K562 (cell line): ENCODE results near the gene KISS1R. TPM values are rescaled to one million over a fixed set of nuclear protein-coding genes. Genes with fewer than 3 reads are reported as not detected.

Experiments
- ATAC-seq: fragments of 200-7000 bp; cut with Tn5 transposase; 3 replicates; pipeline ENCODE4 v1.9.1; 2020; ENCODE audit warnings: moderate library complexity
- Bru-seq: library from RNA; stranded (reverse); fragments of 400-500 nt; gene quantifications from one replicate; lab custom pipeline; 2021; lab: Mats Ljungman, UMichigan
- BruChase-seq, 2 experiments: library from RNA; stranded (reverse); fragments of 400-500 nt; gene quantifications; one replicate each; lab custom pipeline; 2021; lab: Mats Ljungman, UMichigan
- BruUV-seq: library from RNA; stranded (reverse); fragments of 400-500 nt; replicated peaks from 2 replicates; lab custom pipeline; 2021; lab: Mats Ljungman, UMichigan
- CTCF ChIA-PET: fragments of 300-600 bp; formaldehyde crosslinking; extraction: SDS; loops from one replicate; lab custom pipeline; 2021; ENCODE audit warnings: low intra/inter-chr PET ratio; lab: Yijun Ruan, JAX
- POLR2A ChIA-PET: fragments of 300-600, 350-650 bp; sonication (Branson Sonifier 250); formaldehyde crosslinking; extraction: SDS; loops from one replicate; lab custom pipeline; 2021; ENCODE audit warnings: antibody characterized with exemption, inconsistent platforms; lab: Yijun Ruan, JAX
- DNase-seq, 4 experiments: peaks; one replicate each; pipeline versions ENCODE4 v3.0.0 to v3.0.0-alpha.2; 2011 to 2018; ENCODE audit warnings: low spot score in 3 of 4, mixed read lengths in 3 of 4; ENCODE audit errors: extremely low read depth in 1 of 4
- FAIRE-seq: peaks from 2 replicates; lab custom pipeline; 2011; peaks lifted over from hg19 to GRCh38; lab: Jason Lieb, UNC
- H2AFZ ChIP-seq: 2 replicates; pipeline ENCODE4 v1.6.0; 2011; ENCODE audit warnings: low read depth, low read length, control low read depth, inconsistent platforms
- H3K27ac ChIP-seq: fragments of 200-600 bp; 3 replicates; pipeline ENCODE4 v1.8.0; 2011; ENCODE audit warnings: low read depth, mild to moderate bottlenecking, control low read depth, inconsistent platforms, low read length, moderate library complexity, mixed read lengths; ENCODE audit errors: extremely low read depth
- H3K27me3 ChIP-seq, 2 experiments: fragments of 300-600 bp in 1 of 2; 2 replicates in 1 of 2; 3 replicates in 1 of 2; pipeline versions ENCODE4 v1.6.0 to v1.8.0; 2011; ENCODE audit warnings: inconsistent platforms in 2 of 2, low read length in 2 of 2, mild to moderate bottlenecking in 1 of 2, mixed read lengths in 1 of 2, moderate library complexity in 1 of 2; ENCODE audit not compliant: control insufficient read depth in 2 of 2, insufficient read depth in 2 of 2
- H3K36me3 ChIP-seq: fragments of 300-600 bp; 3 replicates; pipeline ENCODE4 v1.8.0; 2011; ENCODE audit warnings: mild to moderate bottlenecking, low read length, inconsistent platforms; ENCODE audit not compliant: control insufficient read depth, insufficient read depth
- H3K4me1 ChIP-seq, 2 experiments: fragments of 200-600 bp in 1 of 2; replicated peaks in 1 of 2; 2 replicates in 1 of 2; 3 replicates in 1 of 2; pipeline versions ENCODE4 v1.5.1 to v1.8.0; 2011; ENCODE audit warnings: inconsistent platforms in 2 of 2, low read length in 2 of 2, mild to moderate bottlenecking in 1 of 2, mixed read lengths in 1 of 2, moderate library complexity in 1 of 2; ENCODE audit not compliant: control insufficient read depth in 2 of 2, insufficient read depth in 2 of 2
- H3K4me2 ChIP-seq: 2 replicates; pipeline ENCODE4 v1.6.1; 2011; ENCODE audit warnings: low read length, control low read depth, inconsistent platforms, mixed read lengths; ENCODE audit not compliant: insufficient read depth
- H3K4me3 ChIP-seq: fragments of 200-600 bp; sonication (generic), shearing (Covaris generic); 2 replicates; pipeline ENCODE4 v1.5.1; 2016; ENCODE audit warnings: control low read depth, inconsistent platforms
- H3K79me2 ChIP-seq: fragments of 200-600 bp; 3 replicates; pipeline ENCODE4 v1.8.0; 2011; ENCODE audit warnings: low read length, inconsistent platforms; ENCODE audit not compliant: control insufficient read depth, insufficient read depth
- H3K9ac ChIP-seq, 2 experiments: 2 replicates each; pipeline versions ENCODE4 v1.6.0 to v1.6.1; 2011; ENCODE audit warnings: low read depth in 2 of 2, low read length in 2 of 2, control low read depth in 1 of 2, inconsistent platforms in 1 of 2, mild to moderate bottlenecking in 1 of 2, mixed read lengths in 1 of 2; ENCODE audit not compliant: insufficient read depth in 1 of 2
- H3K9me1 ChIP-seq: one replicate; pipeline ENCODE4 v1.6.0; 2011; ENCODE audit warnings: inconsistent platforms, mild to moderate bottlenecking, low read length, moderate library complexity; ENCODE audit not compliant: control insufficient read depth, insufficient read depth
- H3K9me3 ChIP-seq: replicated peaks from 2 replicates; pipeline ENCODE4 v1.5.1; 2011; ENCODE audit warnings: low read depth, low read length, inconsistent platforms; ENCODE audit not compliant: control insufficient read depth, insufficient read depth
- H4K20me1 ChIP-seq: replicated peaks from 2 replicates; pipeline ENCODE4 v1.6.1; 2011; ENCODE audit warnings: low read length, inconsistent platforms, mixed read lengths; ENCODE audit not compliant: control insufficient read depth, insufficient read depth
- CREB1 ChIP-seq, 2 experiments: sonication (generic) in 1 of 2; formaldehyde crosslinking in 1 of 2; IDR thresholded peaks; 2 replicates each; pipeline versions ENCODE4 v1.6.1 to v1.8.0; 2012 to 2022; ENCODE audit warnings: inconsistent platforms in 1 of 2, mild to moderate bottlenecking in 1 of 2, missing genetic modification reagents in 1 of 2, moderate library complexity in 1 of 2
- MAX ChIP-seq: sonication (generic); formaldehyde crosslinking; IDR thresholded peaks from 2 replicates; pipeline ENCODE4 v1.9.0; 2022; ENCODE audit warnings: mild to moderate bottlenecking, missing genetic modification reagents
- MNT ChIP-seq, 2 experiments: fragments of 450-650 bp; conservative IDR thresholded peaks; 2 replicates each; pipeline ENCODE4 v1.6.1; 2017; ENCODE audit warnings: mild to moderate bottlenecking in 2 of 2, moderate library complexity in 2 of 2
- SIX5 ChIP-seq, 2 experiments: IDR thresholded peaks; 2 replicates each; pipeline ENCODE4 v1.6.1; 2011; ENCODE audit warnings: low read length in 2 of 2, borderline replicate concordance in 1 of 2, low read depth in 1 of 2, mild to moderate bottlenecking in 1 of 2, moderate library complexity in 1 of 2; ENCODE audit not compliant: insufficient read depth in 1 of 2
- ZBTB2 ChIP-seq: fragments of 450-650 bp; IDR thresholded peaks from 2 replicates; pipeline ENCODE4 v1.6.1; 2016; ENCODE audit warnings: antibody characterized with exemption
- ZBTB49 ChIP-seq: sonication (generic); formaldehyde crosslinking; IDR thresholded peaks from 2 replicates; pipeline ENCODE4 v1.8.0; 2022; ENCODE audit warnings: missing genetic modification reagents, mild to moderate bottlenecking, borderline replicate concordance
- WGBS: fragments of 100-300 bp; shearing (Covaris generic); methylation state at CpG from one replicate; pipeline ENCODE4 v1.1.6; 2016; ENCODE audit warnings: low coverage, mixed read lengths; ENCODE audit not compliant: insufficient coverage; ENCODE audit errors: missing lambda C conversion rate; 5-methylcytosine and 5-hydroxymethylcytosine counted together
- in situ Hi-C: fragments of 300-500 bp; cut with MboI; formaldehyde crosslinking; loops from 4 replicates; pipeline ENCODE4 v1.15.0; 2018; ENCODE audit warnings: inconsistent platforms, mixed read lengths
- intact Hi-C: fragments of 100-400 bp; cut with micrococcal nuclease; formaldehyde crosslinking; loops from 2 replicates; pipeline ENCODE4 v1.14.2; 2022
- long read RNA-seq, 3 experiments: library from polyadenylated mRNA in 2 of 3; library from RNA in 1 of 3; unstranded in 2 of 3; stranded (forward) in 1 of 3; transcript quantifications; one replicate each; pipeline ENCODE4 v2.0.0, GENCODE V29; 2019 to 2022
- polyA minus RNA-seq, 3 experiments: library from RNA; depleted of rRNA, polyadenylated mRNA; stranded (reverse); fragments of >200 nt; gene quantifications; 2 replicates each; pipeline ENCODE4 v1.2.3, GENCODE V29; 2011
- polyA plus RNA-seq, 8 experiments: library from polyadenylated mRNA; depleted of rRNA in 4 of 8; stranded (reverse) in 5 of 8; unstranded in 3 of 8; fragments of >200 nt; fragmentation: Nextera tagmentation in 2 of 8; fragmentation: Illumina TruSeq in 1 of 8; extraction: Ambion mirVana in 2 of 8; extraction: Trizol in 1 of 8; gene quantifications; 2 replicates each; pipeline versions ENCODE4 v1.2.1 to v1.2.3, GENCODE V29; 2011 to 2014; ENCODE audit warnings: inconsistent platforms in 1 of 8, missing spikeins in 1 of 8
- total RNA-seq, 7 experiments: library from RNA; depleted of rRNA in 6 of 7; stranded (reverse); fragments of >200 nt in 6 of 7; fragmentation: Illumina TruSeq in 2 of 7; extraction: Trizol in 2 of 7; gene quantifications; 2 replicates each; pipeline versions ENCODE4 v1.2.1 to v1.2.3, GENCODE V29; 2011 to 2021; ENCODE audit warnings: low replicate concordance in 1 of 7

Gene KISS1R
- 13.9 and 50.0 TPM in 2 replicates for total RNA-seq (2011; cell fraction: chromatin; rRNA removed; ENCODE audit: low replicate concordance)
- 79.5 and 104 TPM in 2 replicates for total RNA-seq (2011; cell fraction: nucleolus; rRNA removed)
- 29.6 and 30.1 TPM in 2 replicates for total RNA-seq (2011; cell fraction: nucleoplasm; rRNA removed)
- 19.3 and 26.7 TPM in 2 replicates for total RNA-seq (2014; rRNA removed)
- 0.80 and 1.1 TPM in 2 replicates for total RNA-seq (2014; rRNA removed; fragmentation: Illumina TruSeq; extraction: Trizol)
- 2.0 and 2.7 TPM in 2 replicates for total RNA-seq (2015; rRNA removed; fragmentation: Illumina TruSeq; extraction: Trizol)
- total RNA-seq (2021), result 36.2 and 39.4 TPM in 2 replicates
- 2.8 and 6.3 TPM in 2 replicates for polyA plus RNA-seq (2011; rRNA removed)
- 4.3 and 59.2 TPM in 2 replicates for polyA plus RNA-seq (2011; cell fraction: cytosol; rRNA removed)
- 36.4 and 172 TPM in 2 replicates for polyA plus RNA-seq (2011; cell fraction: nucleus; rRNA removed)
- polyA plus RNA-seq (2012), result 6.9 and 23.9 TPM in 2 replicates
- 0.37 and 2.7 TPM in 2 replicates for polyA plus RNA-seq (2014; fragmentation: Illumina TruSeq; extraction: Trizol)
- under 1 TPM; 0.55 to 0.75 TPM for polyA plus RNA-seq (2014; fragmentation: Nextera tagmentation; extraction: Ambion mirVana)
- 17.3 and 26.8 TPM in 2 replicates for polyA plus RNA-seq (2014; rRNA removed)
- polyA minus RNA-seq (2011; rRNA and poly(A)+ RNA removed), result 0.30 and 1.8 TPM in 2 replicates
- polyA minus RNA-seq (2011; cell fraction: cytosol; rRNA and poly(A)+ RNA removed), result 5.8 and 14.1 TPM in 2 replicates
- 5.8 and 22.6 TPM in 2 replicates for polyA minus RNA-seq (2011; cell fraction: nucleus; rRNA and poly(A)+ RNA removed)
- percentile 55 among the genes with signal in this experiment for Bru-seq, nascent RNA
- BruChase-seq, experiment 1, labeled RNA remaining after a 2-hour chase, result percentile 40 among the genes with signal in this experiment
- percentile 49 among the genes with signal in this experiment for BruChase-seq, experiment 2, labeled RNA remaining after a 6-hour chase
- long read RNA-seq, experiment 1, transcript KISS1R-201 (5 exons, 1,625 nt), result major isoform, 43 of 154 reads
- long read RNA-seq, experiment 1, partial matches to known transcripts, result 23 of 154 reads
- long read RNA-seq, experiment 1, other reads (novel, unspliced or antisense), result 88 of 154 reads
- long read RNA-seq, experiment 2, transcript KISS1R-201 (5 exons, 1,625 nt), result major isoform, 21 of 36 reads
- long read RNA-seq, experiment 2, partial matches to known transcripts, result 6 of 36 reads
- long read RNA-seq, experiment 2, other reads (novel, unspliced or antisense), result 9 of 36 reads
- long read RNA-seq, experiment 3, transcript KISS1R-201 (5 exons, 1,625 nt), result major isoform, 6 of 7 reads
- long read RNA-seq, experiment 3, partial matches to known transcripts, result 0 of 7 reads
- long read RNA-seq, experiment 3, other reads (novel, unspliced or antisense), result 1 of 7 reads

GRCh38 chr19:917323-918151 lies at the start of gene KISS1R:
KISS1R (plus strand) TSS chr19:917333; CDS start chr19:917503, 170 bp downstream.
- peak; percentile 60 to 90 (median 74) for DNase-seq
- BruUV-seq, result TSS peak; percentile 52
- Histone ChIP-seq H3K9ac (peak within 1 kb of the TSS; percentile 83 to 94), H3K4me1 (peaks cover 6 to 69% of the 10 kb centered on the region in 2 experiments; a peak in 4 of 5 replicates), H4K20me1 (no peaks in the 10 kb centered on the region), H3K27me3 (no peaks in the 10 kb centered on the region), H3K36me3 (peaks cover 8% of the 10 kb centered on the region; the same call in 1 of the 3 replicates), H3K9me3 (no peaks in the 10 kb centered on the region), H3K4me2 (peak within 1 kb of the TSS; percentile 84), H3K4me3 (peak within 1 kb of the TSS; percentile 65), H3K27ac (peak within 1 kb of the TSS; percentile 89), H3K79me2 (peaks cover 36% of the 10 kb centered on the region), H2AFZ (peak within 1 kb of the TSS; percentile 83), H3K9me1 (no peaks in the 10 kb centered on the region)
- 1% methylated on average over 66 of the region's 87 CpGs for WGBS
- ChIA-PET POLR2A (interaction anchor here (0.6 kb wide), 3 partner anchors 29 to 120 kb away, joined by 3 read pairs; partner anchors contain the start of gene PTBP1), CTCF (interaction anchor here (0.7 to 6.8 kb wide), 5 partner anchors 24 to 313 kb away, joined by 3 to 74 read pairs (median 6); partner anchors contain the start of genes MED16 and RNU6-9)
- ATAC-seq, result peak; percentile 81
- in situ Hi-C loops, result no loop called here
- intact Hi-C loops, result loop anchor here (1.0 kb wide), 1 partner anchor 147 kb away; no protein-coding TSS in a partner anchor
- peak; percentile 77 for FAIRE-seq
- TF ChIP-seq SIX5 (IDR thresholded peaks at IDR 0.05; ENCODE audit: borderline replicate concordance in 1 of 2, insufficient read depth in 1 of 2, low read depth in 1 of 2, low read length in 2 of 2) (no peak), CREB1 (IDR thresholded peaks at IDR 0.05) (peak; percentile 78), CREB1 (CRISPR knock-in tag; IDR thresholded peaks at IDR 0.05) (peak; percentile 82), ZBTB2 (no peak), MAX (CRISPR knock-in tag) (peak; percentile 80), ZBTB49 (0 out of 2 replicates have a peak, but pooled peaks have one; percentile 28), MNT (conservative IDR thresholded peaks at IDR 0.05) (peak; percentile 55 to 58; a peak in 3 of 4 replicates)
